ENCODE data around the gene RPS6KA2.

The RPS6KA2 gene

DNA sequence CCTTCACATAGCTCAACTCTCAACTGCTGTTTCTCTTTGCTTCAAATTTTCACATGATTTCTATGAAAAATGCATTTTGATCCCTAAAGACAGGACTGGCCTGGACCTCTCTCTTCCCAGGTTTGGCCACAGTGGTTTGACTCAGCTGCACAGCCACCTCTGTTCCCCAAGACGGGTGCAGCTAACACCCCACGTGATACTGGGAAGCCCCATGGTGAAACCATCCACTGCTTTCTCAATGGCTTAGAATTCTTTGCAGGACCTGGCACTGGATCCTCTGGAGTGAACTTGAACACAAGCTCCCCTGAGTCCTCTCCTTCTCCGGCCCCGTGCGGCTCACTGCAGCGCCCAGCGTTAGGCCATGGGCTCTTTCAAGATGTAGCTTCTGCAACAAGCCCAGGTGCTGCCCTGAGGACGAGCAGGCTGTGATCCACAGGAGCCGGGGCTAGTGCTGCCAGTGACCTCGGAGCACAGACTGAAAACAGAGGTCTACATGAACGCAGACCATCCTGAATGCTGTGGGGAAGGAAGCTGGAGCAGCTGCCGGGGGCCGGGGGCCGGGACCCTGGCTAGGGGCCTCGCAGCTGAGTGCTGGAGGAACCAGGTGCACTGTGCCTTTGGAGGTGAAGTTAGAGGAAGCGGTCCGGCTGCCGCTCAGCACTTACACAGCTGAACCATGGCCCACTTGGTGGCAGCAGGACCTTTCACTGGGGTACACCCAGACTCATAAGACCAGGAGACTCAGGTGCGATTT is 185.5 kb downstream of the RPS6KA2 start:
- no peak overlapping the region for H3K4me3 ChIP-seq (replicated peaks; ENCODE audit: low read depth, low read length)
- no peak for DNase-seq (ENCODE audit: low read depth)
- no peak for TF ChIP-seq CTCF (IDR thresholded peaks at IDR 0.05; ENCODE audit: low read length, missing control alignments)

DNA sequence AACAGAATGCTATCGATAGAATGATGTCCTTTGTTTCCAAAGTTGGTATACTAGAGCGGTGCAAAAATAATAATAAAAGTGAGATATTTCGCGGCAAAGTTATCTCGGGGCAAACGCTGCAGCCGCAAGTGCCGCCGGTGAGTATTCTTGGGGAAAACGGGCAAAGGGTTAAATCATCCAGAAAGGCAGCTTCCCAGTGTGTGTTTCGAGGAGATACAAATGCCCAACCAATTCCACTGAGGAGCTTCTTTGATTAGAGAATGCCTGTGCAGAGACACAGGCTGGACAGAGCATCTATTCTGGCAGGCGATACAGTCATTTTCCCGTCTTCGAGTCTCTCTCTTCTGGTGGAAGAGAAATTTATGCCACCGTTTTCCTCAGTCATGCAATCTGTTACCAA is 186.3 kb downstream of the RPS6KA2 start:
- H3K4me3 ChIP-seq (replicated peaks; ENCODE audit: low read depth, low read length), result no peak overlapping the region
- DNase-seq (ENCODE audit: low read depth), result no peak
- TF ChIP-seq CTCF (IDR thresholded peaks at IDR 0.05; ENCODE audit: low read length, missing control alignments), result no peak

GRCh38 chr6:166440106-166440505 is 186.9 kb downstream of the RPS6KA2 start:
- H3K4me3 ChIP-seq (replicated peaks; ENCODE audit: low read depth, low read length), result no peak overlapping the region
- DNase-seq (ENCODE audit: low read depth), result no peak
- no peak for TF ChIP-seq CTCF (IDR thresholded peaks at IDR 0.05; ENCODE audit: low read length, missing control alignments)

DNA sequence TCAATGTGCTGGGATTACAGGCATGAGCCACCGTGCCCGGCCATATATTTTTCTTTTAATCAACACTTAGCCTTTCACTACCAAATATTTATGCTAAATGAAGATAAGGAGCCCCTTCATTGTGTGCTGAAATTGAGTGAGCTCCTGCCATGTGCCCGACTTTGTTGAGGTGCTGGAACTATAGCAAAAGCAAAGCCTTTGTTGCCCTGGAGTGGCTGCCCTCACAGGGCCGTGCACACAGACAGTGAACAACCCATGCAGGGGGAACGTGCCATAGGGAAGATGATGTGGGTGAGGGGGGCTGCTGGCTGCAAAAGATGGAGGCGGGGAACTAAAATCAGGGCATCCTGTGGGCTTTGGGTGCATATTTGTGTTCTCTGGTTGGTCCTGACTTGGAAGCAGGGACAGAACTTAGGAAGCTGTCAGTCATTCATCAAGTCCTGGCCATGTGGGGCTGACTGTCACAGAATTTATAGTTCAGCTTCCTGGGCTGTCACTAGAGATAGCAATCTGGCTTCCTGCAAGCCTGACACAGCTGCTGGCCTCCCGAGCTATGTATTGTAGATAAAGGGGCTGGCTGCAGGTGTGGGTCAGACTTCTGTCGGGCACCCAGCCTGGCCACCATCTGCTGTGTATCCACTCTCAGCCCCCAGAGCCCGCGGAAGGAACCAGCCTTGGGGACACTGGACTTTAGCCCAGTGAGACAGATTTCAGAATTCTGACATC is 187.5 kb downstream of the RPS6KA2 start:
- TF ChIP-seq CTCF (IDR thresholded peaks at IDR 0.05; ENCODE audit: low read length, missing control alignments), result no peak
- H3K4me3 ChIP-seq (replicated peaks; ENCODE audit: low read depth, low read length), result no peak overlapping the region
- no peak for DNase-seq (ENCODE audit: low read depth)

DNA sequence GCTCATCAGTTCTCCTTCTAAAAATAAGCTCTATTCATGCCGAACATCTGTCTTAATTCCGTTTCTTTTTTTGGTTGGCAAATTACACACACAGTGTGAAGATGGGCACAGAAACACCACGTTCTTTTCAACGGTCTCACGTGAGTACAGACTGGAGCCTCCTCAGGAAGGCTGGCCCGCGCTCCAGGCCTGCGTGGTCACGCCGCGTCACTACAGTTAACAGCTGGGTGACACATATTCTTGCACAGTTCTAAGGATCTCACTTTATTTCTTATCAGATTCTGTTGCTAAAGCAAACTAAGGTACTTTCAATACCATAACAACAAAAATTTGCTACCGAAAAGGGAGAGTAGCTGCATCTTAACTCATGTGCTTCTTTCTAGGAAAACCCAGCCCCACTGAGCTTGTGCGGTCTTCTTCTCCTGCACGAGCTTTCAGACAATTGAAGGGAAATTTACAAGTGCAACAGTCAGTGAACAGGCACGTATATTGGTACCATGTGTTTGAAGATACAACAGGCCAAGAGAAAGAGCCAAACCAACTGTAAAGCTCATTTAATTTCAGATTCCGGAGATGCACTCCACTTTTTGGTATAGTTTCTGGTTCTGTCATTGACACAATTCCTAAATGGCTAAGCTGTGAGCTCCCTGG is 188.7 kb downstream of the RPS6KA2 start:
- H3K4me3 ChIP-seq (replicated peaks; ENCODE audit: low read depth, low read length), result no peak overlapping the region
- no peak for DNase-seq (ENCODE audit: low read depth)
- no peak for TF ChIP-seq CTCF (IDR thresholded peaks at IDR 0.05; ENCODE audit: low read length, missing control alignments)

DNA sequence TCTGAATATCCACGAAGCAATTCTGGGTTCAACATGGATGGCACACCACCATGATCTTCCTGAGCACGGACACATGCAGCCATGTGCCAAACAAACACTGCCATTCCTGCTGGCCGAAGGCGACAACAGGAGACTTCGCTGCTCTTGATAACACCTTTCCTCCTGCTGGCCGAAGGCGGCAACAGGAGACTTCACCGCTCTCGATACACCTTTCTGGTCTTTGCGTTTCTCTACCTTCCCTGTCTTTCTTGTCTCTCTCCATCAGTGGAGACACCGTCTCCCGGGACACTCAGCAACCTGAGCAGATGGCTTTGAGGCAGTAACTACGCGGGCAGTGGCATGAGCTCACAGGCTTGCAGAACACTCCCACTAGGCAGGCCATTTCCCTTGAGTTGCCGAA is 189.4 kb downstream of the RPS6KA2 start:
- H3K4me3 ChIP-seq (replicated peaks; ENCODE audit: low read depth, low read length), result no peak overlapping the region
- TF ChIP-seq CTCF (IDR thresholded peaks at IDR 0.05; ENCODE audit: low read length, missing control alignments), result no peak
- DNase-seq (ENCODE audit: low read depth), result no peak
